Measurements from ENCODE around the gene HEY2.

DNA sequence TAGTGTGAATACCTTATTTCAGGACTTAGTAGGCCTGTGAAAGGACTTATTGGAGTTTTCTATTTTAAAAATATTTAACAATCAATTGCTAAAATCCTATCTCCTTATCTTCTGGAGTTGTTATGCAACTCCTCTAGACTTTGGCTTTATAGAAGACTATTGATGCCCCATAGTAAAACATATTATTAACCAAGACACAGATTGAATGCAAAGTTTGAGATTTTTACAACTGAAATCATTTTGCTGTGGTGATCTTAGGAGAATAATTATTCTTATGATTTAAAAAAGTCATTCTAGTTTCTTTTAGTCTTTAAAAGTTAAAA lies 4.5 kb downstream of the HEY2 start:
- TF ChIP-seq, protein P1, sequence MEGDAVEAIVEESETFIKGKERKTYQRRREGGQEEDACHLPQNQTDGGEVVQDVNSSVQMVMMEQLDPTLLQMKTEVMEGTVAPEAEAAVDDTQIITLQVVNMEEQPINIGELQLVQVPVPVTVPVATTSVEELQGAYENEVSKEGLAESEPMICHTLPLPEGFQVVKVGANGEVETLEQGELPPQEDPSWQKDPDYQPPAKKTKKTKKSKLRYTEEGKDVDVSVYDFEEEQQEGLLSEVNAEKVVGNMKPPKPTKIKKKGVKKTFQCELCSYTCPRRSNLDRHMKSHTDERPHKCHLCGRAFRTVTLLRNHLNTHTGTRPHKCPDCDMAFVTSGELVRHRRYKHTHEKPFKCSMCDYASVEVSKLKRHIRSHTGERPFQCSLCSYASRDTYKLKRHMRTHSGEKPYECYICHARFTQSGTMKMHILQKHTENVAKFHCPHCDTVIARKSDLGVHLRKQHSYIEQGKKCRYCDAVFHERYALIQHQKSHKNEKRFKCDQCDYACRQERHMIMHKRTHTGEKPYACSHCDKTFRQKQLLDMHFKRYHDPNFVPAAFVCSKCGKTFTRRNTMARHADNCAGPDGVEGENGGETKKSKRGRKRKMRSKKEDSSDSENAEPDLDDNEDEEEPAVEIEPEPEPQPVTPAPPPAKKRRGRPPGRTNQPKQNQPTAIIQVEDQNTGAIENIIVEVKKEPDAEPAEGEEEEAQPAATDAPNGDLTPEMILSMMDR (conservative IDR thresholded peaks at IDR 0.05 in 1 of 2, IDR thresholded peaks at IDR 0.05 in 1 of 2; ENCODE audit: low read depth in 1 of 2, low read length in 2 of 2) = no peak
- TF ChIP-seq EZH2 (IDR thresholded peaks at IDR 0.05; ENCODE audit: low read length, missing control alignments) = no peak
